PFSK-1 (cell line): Measurements from ENCODE around the gene SLC38A8.

ENCODE experiments used
- FOXP2 ChIP-seq: optimal IDR thresholded peaks from 2 replicates; pipeline ENCODE3; 2011; ENCODE audit warnings: borderline replicate concordance, control low read depth, inconsistent platforms; ENCODE audit not compliant: insufficient read depth; ENCODE audit errors: extremely low read length, extremely low read depth
- POLR2AphosphoS5 ChIP-seq: IDR thresholded peaks from 2 replicates; pipeline ENCODE4 v1.6.1; 2012; ENCODE audit warnings: low read depth, mild to moderate bottlenecking, control low read depth, low read length, moderate library complexity
- REST ChIP-seq, 2 experiments: IDR thresholded peaks; 2 replicates each; pipeline versions ENCODE4 v1.6.1 to v1.8.0; 2011 to 2012; ENCODE audit warnings: low read depth in 2 of 2, low read length in 2 of 2, control low read depth in 1 of 2, inconsistent platforms in 1 of 2, mild to moderate bottlenecking in 1 of 2, moderate library complexity in 1 of 2; ENCODE audit not compliant: insufficient read depth in 1 of 2
- SIN3A ChIP-seq: IDR thresholded peaks from 2 replicates; pipeline ENCODE4 v1.6.1; 2012; ENCODE audit warnings: mild to moderate bottlenecking, low read length, moderate library complexity, borderline replicate concordance; ENCODE audit not compliant: insufficient read depth
- TAF1 ChIP-seq: IDR thresholded peaks from 2 replicates; pipeline ENCODE4 v1.6.1; 2012; ENCODE audit warnings: low read length, control low read depth, borderline replicate concordance; ENCODE audit not compliant: insufficient read depth

The SLC38A8 gene

DNA sequence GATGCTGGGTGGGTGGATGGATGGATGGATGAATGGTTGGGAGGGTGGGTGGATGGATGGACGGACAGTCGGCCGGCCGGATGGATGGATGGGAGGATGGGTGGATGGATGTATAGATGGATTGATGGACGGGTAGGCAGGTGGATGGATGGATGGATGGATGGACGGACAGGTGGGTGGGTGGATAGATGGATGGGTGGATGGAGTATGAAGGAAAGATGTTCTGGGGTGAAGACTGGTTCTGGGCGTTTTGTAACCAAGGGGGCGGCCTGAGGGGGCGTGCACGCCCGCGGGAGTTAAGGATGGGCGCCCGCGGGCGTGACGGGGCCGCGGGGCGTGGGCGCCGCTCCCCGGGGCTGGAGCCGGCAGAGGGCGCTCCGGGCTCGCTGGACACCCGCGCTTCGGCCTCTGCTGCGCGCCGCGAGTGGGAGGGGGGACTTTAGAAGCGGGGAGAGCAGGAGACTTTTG lies 74.7 kb downstream of the SLC38A8 start, which contains the start of gene NECAB2:
TSS of gene NECAB2 (plus strand) at position 407 of the 468 bp plus-strand sequence. CDS start 405 bp downstream, outside the sequence.
- TF ChIP-seq REST (IDR thresholded peaks at IDR 0.05; ENCODE audit: insufficient read depth in 1 of 2, low read depth in 2 of 2, low read length in 2 of 2) (no peak), SIN3A (no peak), POLR2AphosphoS5 (no peak), TAF1 (no peak), FOXP2 (no peak)

DNA sequence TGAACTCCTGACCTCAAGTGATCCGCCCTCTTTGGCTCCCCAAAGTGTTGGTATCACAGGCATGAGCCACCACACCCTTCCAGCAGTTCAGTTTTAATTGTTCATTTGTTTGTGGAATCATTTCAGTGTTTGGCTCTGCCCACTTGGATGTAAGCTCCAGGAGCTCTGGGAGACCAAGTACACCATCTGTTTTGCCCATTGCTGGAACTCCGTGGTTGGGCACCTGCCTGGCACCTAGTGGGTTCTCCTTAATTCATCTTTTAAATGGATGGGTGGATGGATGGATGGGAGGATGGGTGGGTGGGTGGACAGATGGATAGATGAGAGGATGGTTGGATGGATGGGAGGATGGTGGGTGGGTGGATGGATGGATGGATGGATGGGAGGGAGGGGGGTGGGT lies 75.5 kb downstream of the SLC38A8 start:
- TF ChIP-seq SIN3A (no peak), FOXP2 (no peak), REST (IDR thresholded peaks at IDR 0.05; ENCODE audit: insufficient read depth in 1 of 2, low read depth in 2 of 2, low read length in 2 of 2) (no peak), TAF1 (no peak), POLR2AphosphoS5 (no peak)

DNA sequence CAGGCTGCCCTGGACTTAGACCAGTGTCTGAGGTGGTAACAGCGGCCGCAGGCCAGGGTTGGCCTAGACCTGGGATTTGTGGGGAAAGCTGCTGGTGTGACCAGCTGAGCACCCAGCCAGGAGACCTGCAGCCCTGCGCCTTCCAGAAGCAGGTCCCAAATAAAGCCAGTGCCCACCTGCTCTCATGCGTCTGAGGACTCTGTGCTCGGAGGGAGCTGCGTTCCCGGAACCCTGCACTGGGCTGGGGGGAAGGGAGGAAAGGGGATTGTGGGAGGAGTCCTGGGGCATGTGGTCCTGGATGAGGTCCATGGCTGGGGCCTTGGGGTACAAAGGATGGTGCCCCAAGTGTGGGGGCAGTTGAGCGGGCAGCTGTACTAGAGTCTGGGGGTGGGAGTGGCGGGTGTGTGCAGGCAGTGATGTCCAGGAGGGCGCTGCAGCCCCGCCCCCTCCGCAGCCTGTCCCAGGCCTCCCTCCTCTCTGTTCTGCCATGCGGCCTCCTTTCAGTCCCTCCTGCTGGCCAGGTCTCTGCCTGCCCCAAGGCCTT lies 76.4 kb downstream of the SLC38A8 start:
- TF ChIP-seq FOXP2: no peak
- no peak for TF ChIP-seq POLR2AphosphoS5
- TF ChIP-seq TAF1: no peak
- no peak for TF ChIP-seq SIN3A
- no peak for TF ChIP-seq REST (IDR thresholded peaks at IDR 0.05; ENCODE audit: insufficient read depth in 1 of 2, low read depth in 2 of 2, low read length in 2 of 2)

- no peak for TF ChIP-seq FOXP2
- TF ChIP-seq TAF1: no peak
- no peak for TF ChIP-seq REST (IDR thresholded peaks at IDR 0.05; ENCODE audit: insufficient read depth in 1 of 2, low read depth in 2 of 2, low read length in 2 of 2)
- TF ChIP-seq POLR2AphosphoS5: no peak
- TF ChIP-seq SIN3A: no peak
These were observed 77.0 kb downstream of the SLC38A8 start for GRCh38 chr16:83965444-83966152.
